NCI-H2081 treated with DMSO at 0.1 percent for 48 hours (cell line): ENCODE data around the gene SLC4A2.
A peak's percentile ranks its signal among the peaks of the same experiment; 100 is the strongest.

Experiments used
- DNase-seq: peaks from one replicate; lab custom pipeline; 2025; lab: John Stamatoyannopoulos, UW

The SLC4A2 gene

DNA sequence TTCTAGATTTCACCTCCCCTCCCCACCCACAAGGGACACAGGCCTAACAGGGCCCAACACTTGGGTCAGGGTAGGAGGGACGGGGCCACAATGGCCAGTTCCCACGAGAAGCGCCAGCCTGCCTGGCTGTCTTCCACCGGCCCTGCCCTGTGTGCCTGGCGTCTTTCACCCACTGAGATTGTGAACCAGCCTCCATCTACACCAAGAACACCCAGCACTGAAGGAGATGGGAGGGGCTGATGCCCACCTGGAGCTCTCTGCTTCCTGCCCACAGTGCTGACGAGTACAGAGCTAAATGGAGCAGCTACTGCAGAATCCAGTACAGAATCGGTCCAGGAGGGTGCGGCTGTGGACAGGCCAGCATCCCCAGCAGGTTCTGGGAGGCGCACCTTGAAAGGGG lies 13.4 kb upstream of the SLC4A2 start:
- DNase-seq: no peak

GRCh38 chr7:151046603-151047573 lies 12.5 kb upstream of the SLC4A2 start:
- no peak for DNase-seq

DNA sequence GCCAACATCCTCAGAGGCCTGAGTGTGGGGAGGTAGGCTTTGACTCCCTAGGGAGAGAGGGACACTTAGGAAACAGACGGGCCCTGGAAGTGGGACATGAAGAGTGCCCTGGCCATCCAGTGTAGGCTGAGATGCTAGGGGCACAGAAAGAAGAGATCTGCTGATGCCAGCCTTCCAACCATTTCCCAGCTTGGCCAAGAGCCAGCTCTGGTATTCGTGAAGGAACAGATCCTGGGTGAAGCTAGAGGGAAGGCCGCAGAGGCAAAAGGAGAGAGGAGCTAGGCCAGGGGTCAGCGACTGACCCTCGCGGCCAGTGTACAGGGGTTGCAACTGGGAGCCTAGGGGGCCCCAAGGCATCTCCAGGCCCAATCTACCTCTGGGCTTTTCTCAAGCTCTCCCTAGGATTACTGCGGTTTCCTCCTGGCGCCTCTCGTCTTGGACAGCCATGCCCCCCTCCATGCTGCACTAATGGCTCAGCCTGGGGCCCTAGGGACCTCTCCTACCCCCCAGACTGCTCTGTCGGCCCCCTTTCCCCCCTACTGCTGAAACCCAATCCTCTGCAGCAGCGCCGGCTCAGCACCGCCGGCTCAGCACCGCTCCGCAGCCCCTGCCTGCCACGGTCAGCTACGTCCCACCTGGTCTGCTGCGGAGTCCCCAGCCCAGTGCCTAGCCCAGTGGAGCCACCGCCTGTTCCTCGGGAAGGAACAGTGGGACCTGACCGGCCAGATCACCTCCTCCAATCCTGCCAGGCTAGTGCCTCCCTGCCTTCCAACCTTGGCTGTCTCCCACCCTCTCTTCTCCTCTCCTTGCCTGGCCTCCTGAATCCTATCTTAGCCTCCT lies 11.2 kb upstream of the SLC4A2 start, which contains the start of gene ASIC3:
TSS of gene ASIC3 (plus strand) at position 556 of the 840 bp plus-strand sequence. CDS start 355 bp downstream, outside the sequence.
- no peak for DNase-seq

- DNase-seq: no peak
These were observed 10.4 kb upstream of the SLC4A2 start for GRCh38 chr7:151048911-151049463.

- no peak for DNase-seq
These were observed 8.3 kb upstream of the SLC4A2 start for GRCh38 chr7:151051108-151051507.

GRCh38 chr7:151053096-151053495 lies 6.3 kb upstream of the SLC4A2 start:
- DNase-seq: no peak

- no peak for DNase-seq
These were observed 5.6 kb upstream of the SLC4A2 start for GRCh38 chr7:151053751-151054150.

- no peak for DNase-seq
These were observed 3.1 kb upstream of the SLC4A2 start for GRCh38 chr7:151056283-151056665.

DNA sequence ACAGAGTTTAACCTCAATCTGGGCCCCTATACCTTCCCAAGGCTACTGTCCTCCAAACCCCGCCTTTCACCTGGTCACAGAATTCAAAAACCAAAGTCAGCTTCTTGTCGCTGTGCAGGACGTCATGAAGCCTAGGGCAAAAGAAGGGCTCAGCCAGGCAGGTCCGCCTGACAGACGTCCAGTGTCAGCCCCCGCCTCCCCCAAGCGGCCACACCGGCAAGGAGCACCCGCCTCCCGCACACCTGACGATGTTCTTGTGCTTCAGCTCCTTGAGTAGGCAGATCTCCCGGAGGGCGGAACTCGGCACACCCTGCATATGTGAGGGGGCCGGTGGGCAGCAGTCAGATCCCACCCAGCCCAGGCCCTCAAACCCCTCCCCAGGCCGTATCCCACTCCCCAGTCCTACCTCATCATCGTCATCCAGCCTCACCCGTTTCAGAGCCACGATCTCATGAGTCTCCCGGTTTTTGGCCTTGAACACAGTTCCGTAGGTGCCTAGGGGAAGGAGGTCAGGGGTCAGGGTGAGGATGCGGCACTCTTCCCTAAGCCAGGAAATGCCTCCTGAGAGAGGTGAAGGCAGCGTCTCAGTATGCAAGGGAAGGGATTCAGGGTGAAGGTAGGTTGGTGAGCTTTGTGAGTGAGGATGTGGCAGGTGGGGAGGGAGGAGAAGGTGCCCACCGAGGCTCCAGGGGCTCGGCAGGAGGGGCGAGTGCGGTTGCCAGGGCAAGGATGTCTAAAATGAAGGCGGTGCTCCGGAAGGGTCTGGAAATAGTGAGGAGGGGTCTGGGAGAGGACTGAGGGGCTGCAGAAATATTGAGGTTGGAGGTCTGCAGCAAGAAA lies 2.5 kb upstream of the SLC4A2 start:
- no peak for DNase-seq

- DNase-seq: no peak
These were observed 1.8 kb upstream of the SLC4A2 start, which contains the start of gene CDK5 for GRCh38 chr7:151057506-151057988. CDK5 (minus strand) TSS chr7:151057897; CDS start chr7:151057848, 49 bp downstream.

GRCh38 chr7:151057989-151058780 lies 1.2 kb upstream of the SLC4A2 start:
- DNase-seq: peak; percentile 97

DNA sequence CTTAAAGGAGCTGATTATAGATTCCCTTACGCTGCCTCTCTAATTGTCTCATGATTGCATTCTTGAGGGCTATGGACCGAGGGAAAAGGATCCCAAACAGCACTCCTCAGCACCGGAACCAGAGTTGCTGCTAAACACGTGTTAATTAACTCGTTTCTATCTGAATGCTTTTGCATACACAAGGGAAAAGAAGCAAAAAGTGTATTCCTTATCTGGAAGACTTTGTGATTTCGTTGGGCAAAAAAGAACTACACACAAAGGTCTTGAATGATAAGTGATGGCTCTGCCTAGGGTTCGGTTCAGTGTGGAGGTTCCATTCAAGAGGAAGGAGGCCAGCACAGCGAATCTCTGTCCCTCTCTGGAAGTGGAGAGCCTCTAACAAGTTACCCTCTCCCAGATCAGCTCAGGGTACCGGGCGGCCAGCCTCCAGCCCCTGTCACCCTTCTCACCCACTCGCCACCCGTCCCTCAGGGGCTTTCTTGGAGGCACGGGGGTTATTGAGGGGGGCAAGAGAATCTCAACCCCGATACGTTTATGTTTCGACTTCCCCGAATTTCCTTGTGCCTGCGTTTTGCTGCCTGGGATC lies 515 bp upstream of the SLC4A2 start:
- no peak for DNase-seq

DNA sequence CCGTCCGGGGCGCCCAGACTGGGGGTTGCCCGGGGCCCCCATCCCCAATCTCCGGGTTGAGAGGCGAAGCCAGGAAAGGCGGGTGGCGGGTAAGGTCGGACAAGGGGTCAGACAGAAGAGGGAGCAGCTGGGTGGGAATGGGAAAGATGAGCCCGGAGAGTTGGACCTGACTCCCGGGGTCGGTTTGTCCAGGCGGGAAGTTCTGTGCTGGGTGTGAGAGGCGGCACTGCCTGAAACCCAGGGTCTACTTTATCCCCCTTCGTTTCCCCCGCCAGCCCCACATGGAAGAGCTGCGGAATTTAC lies 675 bp downstream of the SLC4A2 start:
- no peak for DNase-seq

DNA sequence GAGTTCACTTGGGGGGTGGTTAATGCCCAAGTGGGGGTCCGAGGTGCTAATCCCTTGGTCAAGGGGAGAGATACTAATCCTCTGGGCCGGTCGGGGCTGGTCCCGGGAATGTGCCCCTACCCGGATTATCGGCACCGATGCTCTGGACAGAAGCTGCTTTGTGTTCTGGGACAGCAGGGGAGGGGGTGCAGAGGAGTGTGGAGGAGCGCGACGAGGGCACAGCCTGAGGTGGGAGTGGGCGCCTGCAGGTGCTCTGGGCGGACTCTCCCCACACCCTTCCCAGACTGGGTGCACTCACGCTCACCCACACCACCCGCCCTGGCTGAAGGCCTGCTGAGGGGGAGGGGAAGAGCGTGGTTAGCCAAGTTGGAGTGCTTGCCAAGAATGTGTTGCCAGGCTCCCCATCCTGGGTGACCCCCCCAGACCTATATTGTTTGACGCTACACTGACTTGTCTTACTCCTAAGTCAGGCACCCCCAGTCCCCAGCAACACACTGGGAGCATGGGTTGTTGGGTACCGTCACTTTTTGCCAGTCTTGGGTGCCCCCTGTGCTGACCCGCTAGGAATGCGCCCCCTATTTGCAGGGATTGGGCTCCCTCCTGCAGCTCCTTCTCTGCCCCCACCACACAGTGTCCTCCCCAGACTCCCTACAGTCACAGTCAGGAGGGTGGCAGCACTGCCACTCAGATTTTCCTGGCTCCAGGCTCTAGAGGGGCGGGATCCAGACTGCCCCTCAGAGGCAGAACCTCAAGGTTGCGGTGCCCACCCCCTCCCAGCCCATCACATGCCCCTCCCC lies 1.2 kb downstream of the SLC4A2 start:
- DNase-seq: no peak

GRCh38 chr7:151061213-151062110 lies 2.1 kb downstream of the SLC4A2 start:
- DNase-seq: no peak

DNA sequence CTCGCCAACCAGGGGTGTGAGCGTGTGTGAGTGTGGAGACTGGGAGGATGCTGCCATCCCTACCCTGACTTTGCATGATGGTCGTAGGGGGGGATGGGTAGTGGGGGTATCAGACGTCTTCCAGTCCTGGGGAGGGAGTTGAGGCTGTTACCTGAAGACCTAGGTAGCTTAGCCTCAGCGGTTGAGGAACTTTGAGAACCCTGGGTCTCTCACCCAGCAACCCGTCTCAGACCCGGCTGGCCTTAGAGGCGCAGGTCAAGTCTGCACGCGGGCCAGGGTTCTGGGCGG lies 2.7 kb downstream of the SLC4A2 start:
- no peak for DNase-seq

DNA sequence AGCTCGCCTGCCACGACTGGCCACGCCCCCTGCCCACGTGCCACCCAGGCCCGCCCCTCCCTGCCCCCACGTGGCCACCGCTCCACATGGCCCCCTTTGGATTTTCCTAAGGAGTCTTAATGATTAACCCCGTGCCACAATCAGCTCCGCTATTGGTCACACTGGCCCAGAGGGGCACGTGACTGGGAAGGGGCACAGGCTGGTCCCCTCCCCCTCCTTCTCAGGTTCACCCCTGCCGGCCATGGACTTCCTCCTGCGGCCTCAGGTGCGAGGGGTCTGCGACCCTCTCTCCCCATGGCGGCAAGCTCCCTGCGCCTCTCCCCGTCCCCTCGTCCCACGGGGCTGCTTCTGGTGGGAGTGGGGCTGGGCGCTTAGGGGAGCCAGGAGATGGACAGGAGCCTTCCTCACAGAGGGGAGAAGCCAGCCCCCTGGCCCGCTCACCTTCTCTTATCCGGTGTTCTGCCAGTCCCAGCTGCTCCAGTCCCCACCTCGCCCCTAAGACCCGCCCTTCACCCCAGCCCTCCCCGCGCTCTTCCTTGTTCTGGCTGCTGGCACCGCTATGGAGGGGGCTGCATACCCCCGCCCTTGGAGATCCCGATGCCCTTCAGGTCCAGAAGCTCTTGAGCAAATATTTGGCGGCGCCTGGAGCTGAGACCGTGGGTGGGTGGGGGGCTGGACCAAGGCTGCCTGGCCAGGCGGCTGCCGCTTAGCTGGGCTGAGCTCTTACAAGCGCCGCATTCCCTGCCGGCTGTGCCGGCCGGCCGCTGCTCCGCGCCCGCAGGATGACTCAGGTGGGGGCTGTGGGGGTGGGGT lies 3.2 kb downstream of the SLC4A2 start:
- DNase-seq: no peak

- no peak for DNase-seq
These were observed 3.8 kb downstream of the SLC4A2 start for GRCh38 chr7:151063212-151063561.
